ENCODE measurements around the gene KLHL35. TPM values are rescaled to one million over a fixed set of nuclear protein-coding genes. Genes with fewer than 3 reads are reported as not detected.

Gene KLHL35
- total RNA-seq, 1 experiment from 2014 or later = 0.83 TPM

DNA sequence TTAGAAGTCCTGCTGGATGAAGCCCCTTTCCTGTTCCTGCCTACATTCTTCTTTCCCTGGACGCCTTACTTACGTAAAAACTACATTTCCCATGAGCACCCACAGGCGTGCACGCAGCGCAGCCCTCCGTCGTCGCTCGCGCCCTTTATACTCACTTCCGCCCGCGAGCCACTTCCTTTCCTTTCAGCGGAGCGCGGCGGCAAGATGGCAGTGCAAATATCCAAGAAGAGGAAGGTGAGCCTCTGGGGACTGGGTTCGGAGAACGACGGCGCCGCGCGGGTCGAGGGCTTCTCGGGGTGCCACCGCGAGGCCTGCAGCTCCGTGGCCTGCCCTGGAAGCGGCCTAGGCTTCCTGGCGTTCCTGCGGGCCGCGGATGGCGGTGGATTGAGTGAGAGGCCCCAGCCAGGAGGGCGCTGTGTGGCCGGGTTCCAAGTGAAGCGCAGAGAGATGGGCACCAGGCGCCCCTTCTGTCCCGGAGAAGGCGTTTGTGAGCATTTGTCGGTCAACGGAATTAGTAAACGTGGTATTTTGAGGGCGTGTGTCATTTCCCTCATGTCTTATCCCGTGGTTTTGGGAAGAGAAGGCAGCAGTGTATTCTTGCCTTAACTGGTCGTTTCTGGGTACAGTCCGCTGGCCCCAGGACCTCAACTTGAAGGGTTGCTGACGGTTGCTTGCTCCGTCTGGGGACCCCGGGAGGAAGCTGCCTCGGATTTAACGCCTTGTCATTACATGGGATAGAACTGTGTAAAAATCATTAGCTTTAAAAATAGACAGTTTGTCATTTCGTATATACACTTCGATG, 33.5 kb downstream of the KLHL35 start, which contains the start of gene RPS3:
Gene RPS3, plus strand, starts transcription at position 175 of the 802 bp plus-strand sequence. Its CDS starts 30 bp downstream, at position 205.
- H3K36me3 Mint-ChIP-seq (ENCODE audit: insufficient read depth in 1 of 3, low read depth in 3 of 3) = peaks cover 52 to 54% (median 53%) of the 10 kb centered on the region in 3 experiments
- no peak within 1 kb of the TSS for H2AK5ac ChIP-seq (ENCODE audit: insufficient read length, low read length)
- peaks cover 22 to 34% of the 10 kb centered on the region in 2 experiments for H3K4me1 Mint-ChIP-seq
- no peak within 1 kb of the TSS for H2BK20ac ChIP-seq (ENCODE audit: low read depth, low read length, poor library complexity, severe bottlenecking)
- peak within 1 kb of the TSS; percentile 75 for H3K4me2 ChIP-seq (ENCODE audit: insufficient read depth, insufficient read length, low read length)
- no peak within 1 kb of the TSS for H2BK12ac ChIP-seq (ENCODE audit: insufficient read length, low read depth, low read length)
- H4K8ac ChIP-seq (replicated peaks; ENCODE audit: insufficient read length, low read depth, low read length) = no peak within 1 kb of the TSS
- H3T11ph ChIP-seq (ENCODE audit: low read length) = no peak within 1 kb of the TSS
- H4K20me1 ChIP-seq (ENCODE audit: control insufficient read depth, insufficient read depth, insufficient read length) = peaks cover 3% of the 10 kb centered on the region
- peak within 1 kb of the TSS; percentile 99 to 100 (median 99) for H3K27ac Mint-ChIP-seq
- peak within 1 kb of the TSS; percentile 86 for H2BK5ac ChIP-seq (ENCODE audit: insufficient read length, low read length)
- H4K91ac ChIP-seq (ENCODE audit: insufficient read length, low read depth, low read length) = peak within 1 kb of the TSS; percentile 34
- no peak within 1 kb of the TSS for H2BK15ac ChIP-seq (ENCODE audit: low read depth, low read length)
- H3K79me1 ChIP-seq (ENCODE audit: insufficient read depth, low read depth, low read length, poor library complexity, severe bottlenecking) = peaks cover 9% of the 10 kb centered on the region
- no CpG with 5 or more reads among the region's 55 CpGs for WGBS (ENCODE audit: extremely low coverage, insufficient read length, low lambda C conversion rate)
- H3K9me3 ChIP-seq (ENCODE audit: control insufficient read depth, low read depth, low read length) = no peaks in the 10 kb centered on the region
- H3K27me3 ChIP-seq (ENCODE audit: insufficient read depth, low read length) = no peaks in the 10 kb centered on the region
- peak within 1 kb of the TSS; percentile 96 for H3K18ac ChIP-seq (ENCODE audit: insufficient read length, low read depth, low read length)
- H3K9me3 Mint-ChIP-seq = peaks cover 4 to 6% of the 10 kb centered on the region in 2 experiments; a peak in 3 of 5 replicates
- peaks cover 34% of the 10 kb centered on the region for H3K79me2 ChIP-seq (ENCODE audit: insufficient read depth, low read length)
- no peak within 1 kb of the TSS for H2BK120ac ChIP-seq (ENCODE audit: low read depth, low read length, poor library complexity, severe bottlenecking)
- H3K4me1 ChIP-seq (ENCODE audit: insufficient read depth, low read length) = no peaks in the 10 kb centered on the region; the same call in 1 of the 2 replicates
- H2AFZ ChIP-seq (ENCODE audit: low read length) = peak within 1 kb of the TSS; percentile 53
- peak within 1 kb of the TSS; percentile 93 for H3K14ac ChIP-seq (ENCODE audit: insufficient read depth, low read length)
- H3K56ac ChIP-seq (ENCODE audit: insufficient read length, low read depth, low read length) = peak within 1 kb of the TSS; percentile 75
- H3K23ac ChIP-seq (ENCODE audit: insufficient read length, low read depth, low read length) = no peak within 1 kb of the TSS
- peaks cover 9% of the 10 kb centered on the region for H3K23me2 ChIP-seq (ENCODE audit: insufficient read length, low read depth, low read length, poor library complexity, severe bottlenecking)
- peak within 1 kb of the TSS; percentile 40 for H3K27ac ChIP-seq (ENCODE audit: insufficient read length, low read depth, low read length)
- no peak; the same call in 2 of the 3 replicates for TF ChIP-seq CTCF (conservative IDR thresholded peaks at IDR 0.05)
- H3K27me3 Mint-ChIP-seq (ENCODE audit: low read depth) = no peaks in the 10 kb centered on the region; the same call in 1 of the 2 replicates
- peak within 1 kb of the TSS; percentile 97 to 99 for H3K4me3 Mint-ChIP-seq
- peak within 1 kb of the TSS; percentile 53 for H3K4ac ChIP-seq (ENCODE audit: low read depth, low read length)
- H3K9ac ChIP-seq (ENCODE audit: extremely low read depth, insufficient read length, low read length) = peak within 1 kb of the TSS; percentile 99
- H4K5ac ChIP-seq (ENCODE audit: insufficient read length, low read depth, low read length) = peak within 1 kb of the TSS; percentile 94
- peak; percentile 90 for DNase-seq
